Dedifferentiated amniotic fluid mesenchymal stem cell (primary cell): ENCODE data around the gene LDB1.

Experiments
- DNase-seq: peaks from one replicate; pipeline ENCODE4 v3.0.0-alpha.2; 2016; ENCODE audit errors: extremely low spot score

Gene LDB1

GRCh38 chr10:102120142-102120990 is at the start of gene LDB1:
Gene LDB1 (minus strand): TSS chr10:102120368. CDS start chr10:102120110, 258 bp downstream.
- DNase-seq, result peak; percentile 49

- DNase-seq, result no peak
Observed at GRCh38 chr10:102167861-102168260, 47.7 kb upstream of the LDB1 start.

GRCh38 chr10:102163342-102163989 is 43.3 kb upstream of the LDB1 start:
- no peak for DNase-seq

GRCh38 chr10:102159831-102160230 is 39.7 kb upstream of the LDB1 start:
- DNase-seq, result no peak

- DNase-seq, result no peak
Observed at GRCh38 chr10:102159051-102159597, 39.0 kb upstream of the LDB1 start.

GRCh38 chr10:102157224-102157623 is 37.1 kb upstream of the LDB1 start:
- DNase-seq, result no peak

- no peak for DNase-seq
Observed at GRCh38 chr10:102154466-102155116, 34.4 kb upstream of the LDB1 start.

GRCh38 chr10:102153093-102153620 is 33.0 kb upstream of the LDB1 start:
- no peak for DNase-seq

- no peak for DNase-seq
Observed at GRCh38 chr10:102152545-102152890, 32.4 kb upstream of the LDB1 start.

- peak; percentile 93 for DNase-seq
Observed at GRCh38 chr10:102151774-102152544, 31.8 kb upstream of the LDB1 start, which contains the start of gene NOLC1. Gene NOLC1 (plus strand): TSS chr10:102152389. CDS start chr10:102152411, 22 bp downstream.

GRCh38 chr10:102150970-102151773 is 31.0 kb upstream of the LDB1 start:
- no peak for DNase-seq

GRCh38 chr10:102148275-102148674 is 28.1 kb upstream of the LDB1 start:
- DNase-seq, result no peak

- DNase-seq, result no peak
Observed at GRCh38 chr10:102147561-102147960, 27.4 kb upstream of the LDB1 start.

- DNase-seq, result no peak
Observed at GRCh38 chr10:102146971-102147428, 26.8 kb upstream of the LDB1 start.

GRCh38 chr10:102141583-102142107 is 21.5 kb upstream of the LDB1 start:
- no peak for DNase-seq

- no peak for DNase-seq
Observed at GRCh38 chr10:102140913-102141540, 20.9 kb upstream of the LDB1 start.

GRCh38 chr10:102140218-102140617 is 20.1 kb upstream of the LDB1 start:
- no peak for DNase-seq

- no peak for DNase-seq
Observed at GRCh38 chr10:102139281-102140110, 19.3 kb upstream of the LDB1 start.
